Tibial artery (tissue), 4 donors: ENCODE measurements around the gene LIMS2.
A peak's percentile ranks its signal among the peaks of the same experiment; 100 is the strongest.

Experiments
- DNase-seq, 2 donors: peaks; one replicate each; pipeline ENCODE4 v3.0.0-alpha.2; 2019
- H3K27ac ChIP-seq, 2 donors: fragments of 200-600 bp; sonication (generic) in 1 of 2; 1 replicate in 1 of 2; 2 replicates in 1 of 2; pipeline ENCODE4 v1.5.1; 2018 to 2019; ENCODE audit warnings: mild to moderate bottlenecking in 1 of 2
- H3K27me3 ChIP-seq, 2 donors: fragments of 200-600 bp; sonication (generic) in 1 of 2; one replicate each; pipeline versions ENCODE4 v1.5.1 to v1.6.0; 2016 to 2019
- H3K36me3 ChIP-seq, 3 donors: fragments of 200-600 bp; sonication (generic) in 2 of 3; one replicate each; pipeline ENCODE4 v1.5.1; 2016 to 2019; ENCODE audit warnings: mild to moderate bottlenecking in 2 of 3
- H3K4me1 ChIP-seq, 4 donors: fragments of 200-600 bp; sonication (generic) in 2 of 4; 1 replicate in 3 of 4; 2 replicates in 1 of 4; pipeline ENCODE4 v1.5.1; 2016 to 2019
- H3K4me3 ChIP-seq, 2 donors: fragments of 200-600 bp; sonication (generic) in 1 of 2; 1 replicate in 1 of 2; 2 replicates in 1 of 2; pipeline ENCODE4 v1.5.1; 2018 to 2019; ENCODE audit warnings: mild to moderate bottlenecking in 2 of 2
- H3K9me3 ChIP-seq, 3 donors: fragments of 200-600 bp; sonication (generic) in 1 of 3; one replicate each; pipeline ENCODE4 v1.5.1; 2016 to 2019
- intact Hi-C: fragments of 100-400 bp; cut with DNase I; formaldehyde crosslinking; loops from one replicate; pipeline ENCODE4 v1.15.0; 2023; ENCODE audit warnings: low total_unique reads
- TF ChIP-seq, protein P1 (sequence below), 2 experiments: fragments of 200-600 bp in 1 of 2; fragments of 450-650 bp in 1 of 2; IDR thresholded peaks; one replicate each; pipeline ENCODE4 v1.5.1; 2017 to 2019; ENCODE audit warnings: antibody characterized with exemption in 2 of 2, mild to moderate bottlenecking in 1 of 2, moderate library complexity in 1 of 2

Gene LIMS2

GRCh38 chr2:127675331-127676261 lies at the start of gene LIMS2:
Gene LIMS2, minus strand, starts transcription at chr2:127675530. Its CDS starts 506 bp downstream, at chr2:127675024.
- peak in 1 of 2 donors; percentile 46 for DNase-seq
- intact Hi-C loops, result loop anchor here (2.0 to 10.0 kb wide), 2 partner anchors 23 to 291 kb away; partner anchors contain the start of gene MAP3K2
- Histone ChIP-seq H3K9me3 (no peaks in the 10 kb centered on the region), H3K27me3 (no peaks in the 10 kb centered on the region), H3K27ac (peak within 1 kb of the TSS; percentile 93 to 95), H3K4me1 (peaks cover 0 to 53% (median 42%) of the 10 kb centered on the region in 4 donors), H3K4me3 (peak within 1 kb of the TSS; percentile 89 to 97), H3K36me3 (no peaks in the 10 kb centered on the region)
- TF ChIP-seq, protein P1, sequence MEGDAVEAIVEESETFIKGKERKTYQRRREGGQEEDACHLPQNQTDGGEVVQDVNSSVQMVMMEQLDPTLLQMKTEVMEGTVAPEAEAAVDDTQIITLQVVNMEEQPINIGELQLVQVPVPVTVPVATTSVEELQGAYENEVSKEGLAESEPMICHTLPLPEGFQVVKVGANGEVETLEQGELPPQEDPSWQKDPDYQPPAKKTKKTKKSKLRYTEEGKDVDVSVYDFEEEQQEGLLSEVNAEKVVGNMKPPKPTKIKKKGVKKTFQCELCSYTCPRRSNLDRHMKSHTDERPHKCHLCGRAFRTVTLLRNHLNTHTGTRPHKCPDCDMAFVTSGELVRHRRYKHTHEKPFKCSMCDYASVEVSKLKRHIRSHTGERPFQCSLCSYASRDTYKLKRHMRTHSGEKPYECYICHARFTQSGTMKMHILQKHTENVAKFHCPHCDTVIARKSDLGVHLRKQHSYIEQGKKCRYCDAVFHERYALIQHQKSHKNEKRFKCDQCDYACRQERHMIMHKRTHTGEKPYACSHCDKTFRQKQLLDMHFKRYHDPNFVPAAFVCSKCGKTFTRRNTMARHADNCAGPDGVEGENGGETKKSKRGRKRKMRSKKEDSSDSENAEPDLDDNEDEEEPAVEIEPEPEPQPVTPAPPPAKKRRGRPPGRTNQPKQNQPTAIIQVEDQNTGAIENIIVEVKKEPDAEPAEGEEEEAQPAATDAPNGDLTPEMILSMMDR (IDR thresholded peaks at IDR 0.05), result peak in 1 of 2 experiments; percentile 5

- Histone ChIP-seq H3K4me3 (no peak overlapping the region), H3K36me3 (peaks cover 36 to 53% (median 40%) of the 10 kb centered on the region in 3 donors), H3K27ac (no peak overlapping the region), H3K27me3 (no peaks in the 10 kb centered on the region), H3K9me3 (no peaks in the 10 kb centered on the region), H3K4me1 (peaks cover 0 to 20% (median 0%) of the 10 kb centered on the region in 4 donors)
- TF ChIP-seq, protein P1 (IDR thresholded peaks at IDR 0.05), result no peak
- intact Hi-C loops, result no loop called here
- DNase-seq, result no peak
Observed at GRCh38 chr2:127722807-127723206, 47.5 kb upstream of the LIMS2 start.

DNA sequence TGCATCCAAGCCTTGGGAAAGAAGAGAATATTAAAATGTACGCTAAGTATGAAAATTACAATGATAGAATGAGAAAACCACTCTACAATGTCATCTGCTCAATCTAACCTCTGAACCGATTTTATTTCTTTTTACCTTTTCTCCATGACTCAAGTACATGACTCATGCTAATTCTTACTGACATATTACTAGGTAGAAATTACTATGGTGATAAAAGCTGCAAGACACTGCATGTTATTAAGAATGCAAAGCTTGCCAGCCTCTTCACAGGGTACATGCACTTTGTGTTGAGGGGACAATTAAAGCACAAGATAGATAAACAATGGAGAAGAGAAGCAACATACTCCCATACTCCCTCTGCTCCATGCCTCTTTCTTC lies 46.6 kb upstream of the LIMS2 start:
- no peak for DNase-seq
- Histone ChIP-seq H3K27me3 (no peaks in the 10 kb centered on the region), H3K4me1 (peaks cover 0 to 20% (median 0%) of the 10 kb centered on the region in 4 donors), H3K9me3 (no peaks in the 10 kb centered on the region), H3K27ac (no peak overlapping the region), H3K36me3 (peaks cover 36 to 54% (median 41%) of the 10 kb centered on the region in 3 donors), H3K4me3 (no peak overlapping the region)
- TF ChIP-seq, protein P1 (IDR thresholded peaks at IDR 0.05), result no peak
- intact Hi-C loops, result no loop called here

DNA sequence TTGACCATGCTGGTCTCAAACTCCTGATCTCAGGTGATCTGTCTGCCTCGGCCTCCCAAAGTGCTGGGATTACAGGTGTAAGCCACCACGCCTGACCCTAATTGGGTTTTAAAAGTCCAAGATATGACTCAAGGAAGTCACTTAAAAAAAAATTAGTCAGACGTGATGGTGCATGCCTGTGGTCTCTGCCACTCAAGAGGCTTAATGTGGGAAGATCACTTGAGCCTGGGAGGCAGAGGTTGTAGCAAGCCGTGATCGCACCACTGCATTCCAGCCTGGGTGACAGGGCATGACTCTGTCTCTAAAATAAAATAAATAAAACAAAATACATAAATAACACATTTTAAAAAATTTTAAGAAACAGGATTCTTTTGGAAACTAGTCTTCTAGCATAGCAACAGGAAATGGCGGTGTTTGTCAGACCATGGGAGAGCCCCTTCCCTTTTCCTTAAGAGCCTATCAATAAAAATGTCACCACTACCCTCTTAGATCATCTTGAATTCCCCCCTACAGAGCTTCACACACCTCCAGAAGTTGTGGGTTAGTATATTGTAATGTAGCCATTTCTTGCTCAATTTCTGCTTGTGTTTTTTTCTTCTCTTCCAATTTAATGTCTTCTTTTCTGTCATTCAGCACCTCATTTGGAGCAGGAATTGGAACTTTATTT lies 46.1 kb upstream of the LIMS2 start:
- TF ChIP-seq, protein P1 (IDR thresholded peaks at IDR 0.05), result no peak
- Histone ChIP-seq H3K9me3 (no peaks in the 10 kb centered on the region), H3K27ac (no peak overlapping the region), H3K36me3 (peaks cover 36 to 59% (median 46%) of the 10 kb centered on the region in 3 donors), H3K27me3 (no peaks in the 10 kb centered on the region), H3K4me3 (no peak overlapping the region), H3K4me1 (peaks cover 0 to 20% (median 0%) of the 10 kb centered on the region in 4 donors)
- intact Hi-C loops, result no loop called here
- no peak for DNase-seq

- DNase-seq, result no peak
- H3K9me3 ChIP-seq, result no peaks in the 10 kb centered on the region
- no peak overlapping the region for H3K4me3 ChIP-seq
- no peak overlapping the region for H3K27ac ChIP-seq
- no peaks in the 10 kb centered on the region for H3K27me3 ChIP-seq
- TF ChIP-seq, protein P1 (IDR thresholded peaks at IDR 0.05), result no peak
- intact Hi-C loops, result no loop called here
- peaks cover 0 to 20% (median 0%) of the 10 kb centered on the region in 4 donors for H3K4me1 ChIP-seq
- H3K36me3 ChIP-seq, result peaks cover 36 to 68% (median 48%) of the 10 kb centered on the region in 3 donors
Observed at GRCh38 chr2:127719301-127720218, 44.2 kb upstream of the LIMS2 start.
